Measurements from ENCODE around the gene RTN4R. TPM values are rescaled to one million over a fixed set of nuclear protein-coding genes. Genes with fewer than 3 reads are reported as not detected.
A peak's percentile ranks its signal among the peaks of the same experiment; 100 is the strongest.
"Not testable (repeated sequence)": the region's sequence is repeated elsewhere in the genome, so short reads cannot be mapped to it uniquely, and the experiment has no call there.

RTN4R gene
- total and polyA plus RNA-seq, 2 experiments from 2014 or later, result 10.6 to 38.4 TPM

GRCh38 chr22:20285473-20286311, 17.6 kb upstream of the RTN4R start:
- peak; percentile 69 for DNase-seq (ENCODE audit: low spot score)
- not testable (repeated sequence) for H3K79me2 ChIP-seq (replicated peaks; ENCODE audit: insufficient read depth); H3K4me1 Mint-ChIP-seq; H3K4me2 ChIP-seq; H3K27ac Mint-ChIP-seq; H3F3A ChIP-seq (replicated peaks; ENCODE audit: low read depth); H3K27me3 ChIP-seq (ENCODE audit: insufficient read depth); H3K4me1 ChIP-seq (ENCODE audit: insufficient read depth); H3K27me3 Mint-ChIP-seq (ENCODE audit: insufficient read depth, low read depth, poor library complexity); H3K4me3 ChIP-seq; H3K4me3 Mint-ChIP-seq; H3K9me2 ChIP-seq (ENCODE audit: insufficient read depth); H3K36me3 Mint-ChIP-seq (ENCODE audit: low read depth); H2AFZ ChIP-seq; H3K36me3 ChIP-seq (ENCODE audit: insufficient read depth); H3K27ac ChIP-seq (ENCODE audit: low read depth); H3K9me3 Mint-ChIP-seq; H4K20me1 ChIP-seq (replicated peaks; ENCODE audit: insufficient read depth)
- peak; percentile 28 to 79; a peak in 3 of 4 replicates for TF ChIP-seq CTCF (conservative IDR thresholded peaks at IDR 0.05; ENCODE audit: low read depth in 2 of 2)
- peak; percentile 89 for ATAC-seq

GRCh38 chr22:20284471-20285086, 16.5 kb upstream of the RTN4R start:
- H3K27ac ChIP-seq (ENCODE audit: low read depth), result no peak overlapping the region
- H3F3A ChIP-seq (replicated peaks; ENCODE audit: low read depth), result no peaks in the 10 kb centered on the region
- H3K27me3 ChIP-seq (ENCODE audit: insufficient read depth), result no peaks in the 10 kb centered on the region
- H3K4me3 ChIP-seq, result no peak overlapping the region
- ATAC-seq (no peak), DNase-seq (ENCODE audit: low spot score) (no peak)
- no peak overlapping the region for H2AFZ ChIP-seq
- H3K27ac Mint-ChIP-seq, result no peak overlapping the region
- H3K4me3 Mint-ChIP-seq, result no peak overlapping the region
- no peak overlapping the region for H3K4me2 ChIP-seq
- H3K79me2 ChIP-seq (replicated peaks; ENCODE audit: insufficient read depth), result no peaks in the 10 kb centered on the region
- H3K9me3 Mint-ChIP-seq, result no peaks in the 10 kb centered on the region
- no peaks in the 10 kb centered on the region for H3K4me1 ChIP-seq (ENCODE audit: insufficient read depth)
- no peaks in the 10 kb centered on the region for H3K9me2 ChIP-seq (ENCODE audit: insufficient read depth)
- no peaks in the 10 kb centered on the region for H3K36me3 Mint-ChIP-seq (ENCODE audit: low read depth)
- H3K4me1 Mint-ChIP-seq, result peaks cover 3% of the 10 kb centered on the region
- H3K27me3 Mint-ChIP-seq (ENCODE audit: insufficient read depth, low read depth, poor library complexity), result peaks cover 4% of the 10 kb centered on the region
- no peaks in the 10 kb centered on the region for H4K20me1 ChIP-seq (replicated peaks; ENCODE audit: insufficient read depth)
- H3K36me3 ChIP-seq (ENCODE audit: insufficient read depth), result no peaks in the 10 kb centered on the region
- TF ChIP-seq ZNF114 (CRISPR knock-in tag; IDR thresholded peaks at IDR 0.05) (no peak), ETS1 (IDR thresholded peaks at IDR 0.05) (no peak), STAT1 (IDR thresholded peaks at IDR 0.05; ENCODE audit: unreplicated experiment) (no peak), JUNB (IDR thresholded peaks at IDR 0.05; ENCODE audit: unreplicated experiment) (no peak), ZNF331 (CRISPR knock-in tag; IDR thresholded peaks at IDR 0.05; ENCODE audit: low read depth) (no peak), NANOG (IDR thresholded peaks at IDR 0.05; ENCODE audit: borderline replicate concordance) (no peak), EZH2phosphoT487 (IDR thresholded peaks at IDR 0.05; ENCODE audit: unreplicated experiment) (no peak), CTCF (conservative IDR thresholded peaks at IDR 0.05; ENCODE audit: low read depth in 2 of 2) (no peak), REST (IDR thresholded peaks at IDR 0.05; ENCODE audit: unreplicated experiment) (no peak), EZH2 (IDR thresholded peaks at IDR 0.05; ENCODE audit: low read depth, unreplicated experiment) (no peak), POLR2AphosphoS5 (IDR thresholded peaks at IDR 0.05; ENCODE audit: low read depth) (no peak), CREB1 (CRISPR knock-in tag; IDR thresholded peaks at IDR 0.05; ENCODE audit: low read depth) (no peak)
